Neuronal stem cell (in vitro differentiated cells): Measurements from ENCODE around the gene CD80.

Source experiments
- DNase-seq: peaks from one replicate; pipeline ENCODE4 v3.0.0-alpha.2; 2013; ENCODE audit warnings: low spot score
- H2AFZ ChIP-seq: one replicate; pipeline ENCODE4 v1.6.1; 2013; ENCODE audit warnings: mild to moderate bottlenecking, low read length, inconsistent platforms
- H2AK5ac ChIP-seq: 2 replicates; pipeline ENCODE4 v1.6.1; 2013; ENCODE audit warnings: low read depth, mild to moderate bottlenecking, inconsistent platforms, low read length, moderate library complexity, mixed read lengths
- H2BK120ac ChIP-seq: 2 replicates; pipeline ENCODE4 v1.6.1; 2013; ENCODE audit warnings: low read depth, mild to moderate bottlenecking, inconsistent platforms, low read length, moderate library complexity, mixed read lengths
- H2BK12ac ChIP-seq: one replicate; pipeline ENCODE4 v1.6.1; 2013; ENCODE audit warnings: low read length, inconsistent platforms
- H2BK15ac ChIP-seq: 2 replicates; pipeline ENCODE4 v1.6.1; 2013; ENCODE audit warnings: mild to moderate bottlenecking, low read length, inconsistent platforms, mixed read lengths
- H2BK5ac ChIP-seq: one replicate; pipeline ENCODE4 v1.6.1; 2013; ENCODE audit warnings: inconsistent platforms, mild to moderate bottlenecking, low read length, moderate library complexity
- H3K14ac ChIP-seq: one replicate; pipeline ENCODE4 v1.6.1; 2013; ENCODE audit warnings: low read length, inconsistent platforms
- H3K18ac ChIP-seq: 2 replicates; pipeline ENCODE4 v1.6.1; 2013; ENCODE audit warnings: low read length, inconsistent platforms
- H3K23ac ChIP-seq: 2 replicates; pipeline ENCODE4 v1.6.1; 2013; ENCODE audit warnings: low read depth, mild to moderate bottlenecking, mixed read lengths, low read length, inconsistent platforms; ENCODE audit not compliant: poor library complexity
- H3K27ac ChIP-seq: replicated peaks from 3 replicates; pipeline ENCODE4 v1.5.1; 2013; ENCODE audit warnings: low read length, inconsistent platforms
- H3K27me3 ChIP-seq, 3 experiments: 2 replicates each; pipeline ENCODE4 v1.6.1; 2013; ENCODE audit warnings: low read length in 3 of 3, mild to moderate bottlenecking in 2 of 3, inconsistent platforms in 1 of 3, low read depth in 1 of 3, mixed read lengths in 1 of 3, moderate library complexity in 1 of 3; ENCODE audit not compliant: control insufficient read depth in 3 of 3, insufficient read depth in 3 of 3
- H3K36me3 ChIP-seq, 2 donors: replicated peaks in 1 of 2; 2 replicates each; pipeline ENCODE4 v1.6.1; 2013; ENCODE audit warnings: low read length in 2 of 2; ENCODE audit not compliant: control insufficient read depth in 2 of 2, insufficient read depth in 2 of 2
- H3K4ac ChIP-seq: 2 replicates; pipeline ENCODE4 v1.6.1; 2013; ENCODE audit warnings: inconsistent platforms, mild to moderate bottlenecking, low read length, moderate library complexity
- H3K4me1 ChIP-seq, 2 donors: 1 replicate in 1 of 2; 2 replicates in 1 of 2; pipeline ENCODE4 v1.6.1; 2013; ENCODE audit warnings: low read length in 2 of 2, low read depth in 1 of 2; ENCODE audit not compliant: control insufficient read depth in 2 of 2, insufficient read depth in 1 of 2
- H3K4me2 ChIP-seq: one replicate; pipeline ENCODE4 v1.6.1; 2013; ENCODE audit warnings: mild to moderate bottlenecking, low read length, inconsistent platforms; ENCODE audit not compliant: insufficient read depth, poor library complexity, severe bottlenecking
- H3K4me3 ChIP-seq, 2 donors: 2 replicates each; pipeline ENCODE4 v1.5.1; 2013; ENCODE audit warnings: low read length in 2 of 2, mild to moderate bottlenecking in 2 of 2, inconsistent platforms in 1 of 2, moderate library complexity in 1 of 2
- H3K79me1 ChIP-seq: one replicate; pipeline ENCODE4 v1.6.1; 2013; ENCODE audit warnings: low read depth, mild to moderate bottlenecking, inconsistent platforms, low read length, moderate library complexity
- H3K9ac ChIP-seq: one replicate; pipeline ENCODE4 v1.6.1; 2013; ENCODE audit warnings: mild to moderate bottlenecking, low read depth, low read length, inconsistent platforms; ENCODE audit not compliant: poor library complexity
- H3K9me3 ChIP-seq, 2 donors: replicated peaks in 1 of 2; 2 replicates each; pipeline versions ENCODE3 to v1.6.1; 2013; ENCODE audit warnings: low read length in 2 of 2, mild to moderate bottlenecking in 2 of 2, inconsistent platforms in 1 of 2, low read depth in 1 of 2, mixed read lengths in 1 of 2, moderate library complexity in 1 of 2; ENCODE audit not compliant: control insufficient read depth in 2 of 2, insufficient read depth in 1 of 2
- H4K8ac ChIP-seq: one replicate; pipeline ENCODE4 v1.6.1; 2013; ENCODE audit warnings: low read depth, mild to moderate bottlenecking, inconsistent platforms, low read length, moderate library complexity
- H4K91ac ChIP-seq: one replicate; pipeline ENCODE4 v1.6.1; 2013; ENCODE audit warnings: low read length, low read depth, mild to moderate bottlenecking, inconsistent platforms; ENCODE audit not compliant: poor library complexity
- WGBS, 2 donors: extraction: QIAGEN DNeasy Blood & Tissue Kit; methylation state at CpG; one replicate each; pipeline ENCODE4 v1.1.7; 2013; ENCODE audit warnings: missing lambda C conversion rate in 2 of 2, mixed read lengths in 1 of 2; ENCODE audit not compliant: insufficient read length in 2 of 2, insufficient replicate concordance in 1 of 2; ENCODE audit errors: extremely low coverage in 2 of 2; 5-methylcytosine and 5-hydroxymethylcytosine counted together

Gene CD80

DNA sequence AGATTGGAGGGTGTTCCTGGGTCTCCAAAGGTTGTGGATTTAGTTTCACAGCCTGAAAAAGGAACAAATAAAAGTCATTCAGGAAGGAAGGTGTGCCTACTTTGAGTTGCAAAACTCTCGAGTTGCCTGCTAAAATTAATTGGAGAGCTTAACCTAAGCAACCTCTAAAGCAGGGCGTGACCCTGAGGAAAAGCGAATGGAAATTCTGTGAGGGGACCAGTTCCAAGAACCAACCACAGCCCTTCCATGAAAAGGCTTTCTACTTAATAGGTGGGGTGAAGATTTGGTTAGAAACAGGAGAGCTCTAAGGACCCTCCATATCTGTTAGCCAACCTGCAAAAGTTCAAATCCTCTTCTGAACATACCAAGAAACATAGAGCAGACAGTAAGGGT lies 1.5 kb downstream of the CD80 start:
- no peak overlapping the region for H3K23ac ChIP-seq
- H2BK15ac ChIP-seq, result no peak overlapping the region
- no peak overlapping the region for H3K14ac ChIP-seq
- no CpG with 5 or more reads among the region's 3 CpGs for WGBS, 2 donors
- no peaks in the 10 kb centered on the region for H3K79me1 ChIP-seq
- H4K91ac ChIP-seq, result no peak overlapping the region
- DNase-seq, result no peak
- H2AK5ac ChIP-seq, result no peak overlapping the region
- H3K9me3 ChIP-seq, result no peaks in the 10 kb centered on the region
- no peak overlapping the region for H2BK5ac ChIP-seq
- no peaks in the 10 kb centered on the region for H3K4me1 ChIP-seq
- no peak overlapping the region for H3K9ac ChIP-seq
- no peak overlapping the region for H3K18ac ChIP-seq
- H3K36me3 ChIP-seq, result no peaks in the 10 kb centered on the region
- H3K4me3 ChIP-seq, result no peak overlapping the region
- H2BK12ac ChIP-seq, result no peak overlapping the region
- no peak overlapping the region for H2BK120ac ChIP-seq
- H3K4ac ChIP-seq, result no peak overlapping the region
- peaks cover 0 to 31% (median 0%) of the 10 kb centered on the region in 3 experiments for H3K27me3 ChIP-seq
- H2AFZ ChIP-seq, result no peak overlapping the region
- H4K8ac ChIP-seq, result no peak overlapping the region
- H3K27ac ChIP-seq, result no peak overlapping the region
- H3K4me2 ChIP-seq, result no peak overlapping the region

DNA sequence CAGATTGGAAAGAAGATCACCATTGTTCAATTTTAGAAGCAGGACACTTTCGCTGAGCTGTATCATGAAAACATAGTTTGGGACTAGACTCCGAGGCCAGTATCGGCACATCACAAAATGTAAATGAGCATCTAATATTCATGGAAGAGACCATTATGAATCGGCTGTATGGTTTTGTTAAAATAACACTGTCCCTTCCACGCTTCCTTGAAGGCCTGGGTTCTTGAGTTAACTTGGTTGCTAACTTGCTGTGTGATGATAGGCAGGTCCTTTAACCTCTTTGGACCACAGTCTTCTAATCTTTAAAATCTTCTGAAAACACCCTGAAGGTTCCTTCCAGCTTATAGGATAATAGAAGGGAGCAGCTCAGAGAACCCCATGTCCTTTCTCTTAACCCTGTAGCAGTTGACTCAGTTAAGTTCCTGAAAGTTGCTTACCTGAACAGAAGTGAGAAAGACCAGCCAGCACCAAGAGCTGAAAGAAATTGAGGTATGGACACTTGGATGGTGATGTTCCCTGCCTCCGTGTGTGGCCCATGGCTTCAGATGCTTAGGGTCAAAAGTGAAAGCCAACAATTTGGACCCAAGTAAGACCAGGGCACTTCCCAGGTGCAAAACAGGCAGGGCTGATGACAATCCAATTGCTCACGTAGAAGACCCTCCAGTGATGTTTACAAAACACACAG lies 2.1 kb downstream of the CD80 start:
- Histone ChIP-seq H3K18ac (no peak overlapping the region), H2AFZ (no peak overlapping the region), H3K9ac (no peak overlapping the region), H2AK5ac (no peak overlapping the region), H3K23ac (no peak overlapping the region), H3K9me3 (no peaks in the 10 kb centered on the region), H3K27ac (no peak overlapping the region), H3K4ac (no peak overlapping the region), H4K91ac (no peak overlapping the region), H3K14ac (no peak overlapping the region), H3K4me3 (no peak overlapping the region), H2BK5ac (no peak overlapping the region), H3K36me3 (no peaks in the 10 kb centered on the region), H2BK15ac (no peak overlapping the region), H2BK12ac (no peak overlapping the region), H2BK120ac (no peak overlapping the region), H3K27me3 (peaks cover 0 to 31% (median 0%) of the 10 kb centered on the region in 3 experiments), H4K8ac (no peak overlapping the region), H3K4me1 (no peaks in the 10 kb centered on the region), H3K4me2 (no peak overlapping the region), H3K79me1 (no peaks in the 10 kb centered on the region)
- no peak for DNase-seq
- no CpG with 5 or more reads among the region's 7 CpGs for WGBS, 2 donors

DNA sequence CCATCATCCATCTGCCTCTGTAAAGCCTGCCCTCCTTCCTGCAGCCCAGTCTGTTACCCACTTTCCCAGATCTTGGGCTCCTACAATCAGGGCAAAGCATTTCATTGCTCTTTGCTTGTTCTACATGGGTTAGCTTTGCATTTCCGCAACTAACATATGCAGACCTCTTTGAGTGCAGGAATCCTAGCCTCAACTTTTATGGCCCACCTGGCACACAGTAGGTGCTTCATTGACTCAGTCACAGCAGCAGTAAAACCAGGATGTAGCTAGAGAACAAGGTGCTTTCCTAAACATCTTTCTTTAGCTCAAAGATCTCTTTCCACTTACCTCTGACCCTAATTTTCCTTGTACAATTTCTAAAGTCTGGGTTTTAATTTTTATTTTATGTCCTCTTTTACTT lies 3.5 kb downstream of the CD80 start:
- Histone ChIP-seq H3K4me2 (no peak overlapping the region), H3K4ac (no peak overlapping the region), H2AK5ac (no peak overlapping the region), H2BK120ac (no peak overlapping the region), H3K9me3 (no peaks in the 10 kb centered on the region), H3K9ac (no peak overlapping the region), H3K4me1 (no peaks in the 10 kb centered on the region), H2BK15ac (no peak overlapping the region), H4K91ac (no peak overlapping the region), H3K27me3 (peaks cover 0 to 31% (median 0%) of the 10 kb centered on the region in 3 experiments), H2AFZ (no peak overlapping the region), H3K36me3 (no peaks in the 10 kb centered on the region), H3K4me3 (no peak overlapping the region), H3K27ac (no peak overlapping the region), H4K8ac (no peak overlapping the region), H3K14ac (no peak overlapping the region), H2BK5ac (no peak overlapping the region), H3K18ac (no peak overlapping the region), H3K23ac (no peak overlapping the region), H3K79me1 (no peaks in the 10 kb centered on the region), H2BK12ac (no peak overlapping the region)
- DNase-seq, result no peak
- no CpG with 5 or more reads among the region's 1 CpG for WGBS, 2 donors

DNA sequence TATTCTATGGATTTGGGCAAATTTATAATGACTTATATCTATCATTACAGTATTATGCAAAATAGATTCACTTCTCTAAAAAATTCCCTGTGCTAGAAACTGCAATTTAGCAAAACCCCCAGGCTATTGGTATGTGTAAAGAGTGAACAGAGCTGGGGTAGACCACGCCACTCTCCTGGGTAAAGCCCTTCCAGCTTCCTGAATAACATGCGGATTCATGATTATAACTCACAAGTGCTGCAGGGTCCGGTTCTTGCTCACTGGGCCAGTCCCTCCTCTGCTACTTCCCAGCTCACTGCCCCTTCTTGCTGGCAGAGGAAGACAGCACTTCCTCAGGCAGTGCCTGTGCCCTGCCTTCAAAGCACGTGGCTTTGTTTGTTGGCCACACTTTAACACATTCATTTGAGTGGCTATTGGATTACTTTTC lies 4.1 kb downstream of the CD80 start:
- Histone ChIP-seq H2BK15ac (no peak overlapping the region), H3K4me1 (no peaks in the 10 kb centered on the region), H3K4ac (no peak overlapping the region), H2BK5ac (no peak overlapping the region), H2BK12ac (no peak overlapping the region), H3K14ac (no peak overlapping the region), H4K91ac (no peak overlapping the region), H3K23ac (no peak overlapping the region), H3K9ac (no peak overlapping the region), H3K79me1 (no peaks in the 10 kb centered on the region), H2BK120ac (no peak overlapping the region), H3K36me3 (no peaks in the 10 kb centered on the region), H3K4me3 (no peak overlapping the region), H3K27ac (no peak overlapping the region), H2AK5ac (no peak overlapping the region), H3K4me2 (no peak overlapping the region), H4K8ac (no peak overlapping the region), H2AFZ (no peak overlapping the region), H3K9me3 (no peaks in the 10 kb centered on the region), H3K27me3 (peaks cover 0 to 31% (median 0%) of the 10 kb centered on the region in 3 experiments), H3K18ac (no peak overlapping the region)
- WGBS, 2 donors, result no CpG with 5 or more reads among the region's 4 CpGs
- DNase-seq, result no peak
